ENCODE data around the gene ZBTB46.
"Not testable (repeated sequence)": the region's sequence is repeated elsewhere in the genome, so short reads cannot be mapped to it uniquely, and the experiment has no call there.

The ZBTB46 gene

GRCh38 chr20:63731410-63731809 lies 99.7 kb downstream of the ZBTB46 start:
- no peak for DNase-seq (ENCODE audit: extremely low read depth, low read depth)
- no peak for TF ChIP-seq CTCF (IDR thresholded peaks at IDR 0.05; ENCODE audit: low read depth, low read length)

- DNase-seq (ENCODE audit: extremely low read depth, low read depth): not testable (repeated sequence)
Measured at GRCh38 chr20:63730189-63730733, 100.8 kb downstream of the ZBTB46 start.

GRCh38 chr20:63722967-63723622 lies 108.0 kb downstream of the ZBTB46 start:
- DNase-seq (ENCODE audit: extremely low read depth, low read depth): not testable (repeated sequence)

- TF ChIP-seq CTCF (IDR thresholded peaks at IDR 0.05; ENCODE audit: low read depth, low read length): no peak
- DNase-seq (ENCODE audit: extremely low read depth, low read depth): no peak
Measured at GRCh38 chr20:63718996-63719395, 112.1 kb downstream of the ZBTB46 start.

GRCh38 chr20:63714858-63715257 lies 116.2 kb downstream of the ZBTB46 start:
- no peak for TF ChIP-seq CTCF (IDR thresholded peaks at IDR 0.05; ENCODE audit: low read depth, low read length)
- DNase-seq (ENCODE audit: extremely low read depth, low read depth): no peak

GRCh38 chr20:63712191-63712590 lies 118.9 kb downstream of the ZBTB46 start:
- no peak for TF ChIP-seq CTCF (IDR thresholded peaks at IDR 0.05; ENCODE audit: low read depth, low read length)
- no peak for DNase-seq (ENCODE audit: extremely low read depth, low read depth)

- no peak for DNase-seq (ENCODE audit: extremely low read depth, low read depth)
- TF ChIP-seq CTCF (IDR thresholded peaks at IDR 0.05; ENCODE audit: low read depth, low read length): no peak
Measured at GRCh38 chr20:63711085-63711645, 119.9 kb downstream of the ZBTB46 start.

- no peak for TF ChIP-seq CTCF (IDR thresholded peaks at IDR 0.05; ENCODE audit: low read depth, low read length)
- no peak for DNase-seq (ENCODE audit: extremely low read depth, low read depth)
Measured at GRCh38 chr20:63709149-63709527, 121.9 kb downstream of the ZBTB46 start.

Data from AG09319 (cell line).